Activated naive CD8-positive, alpha-beta T cell treated with anti-CD3 and anti-CD28 coated beads, Interleukin-2, amount 50 U/mL, for 16 hours (primary cell): ENCODE measurements around the gene ZNF365.
"Not testable (repeated sequence)": the region's sequence is repeated elsewhere in the genome, so short reads cannot be mapped to it uniquely, and the experiment has no call there.

Experiments
- DNase-seq: peaks from one replicate; pipeline ENCODE4 v3.0.0-alpha.2; 2020; ENCODE audit warnings: low read depth, low spot score

ZNF365 gene

GRCh38 chr10:62373995-62374861, at the start of gene ZNF365:
Gene ZNF365 (plus strand): TSS chr10:62374369. CDS start chr10:62376194, 1,825 bp downstream.
- no peak for DNase-seq

- DNase-seq: no peak
Measured at GRCh38 chr10:62326176-62326575, 48.0 kb upstream of the ZNF365 start.

DNA sequence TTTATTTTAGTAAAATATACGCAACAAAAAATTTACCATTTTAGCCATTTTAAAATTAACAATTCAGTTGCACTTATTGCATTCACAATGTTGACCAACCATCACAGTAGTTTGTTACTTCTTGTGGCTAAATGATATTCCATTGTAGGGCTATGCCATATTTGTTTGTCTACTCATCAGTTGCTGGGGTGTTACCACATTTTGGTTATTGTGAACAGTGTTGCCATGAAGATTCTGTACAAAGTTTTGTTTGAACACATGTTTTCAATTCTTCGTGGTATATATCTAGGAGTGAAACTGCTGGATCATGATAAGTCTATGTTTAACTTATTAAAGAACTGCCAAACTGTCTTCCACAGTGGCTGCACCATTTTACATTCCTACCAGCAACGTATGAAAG, 46.3 kb upstream of the ZNF365 start:
- no peak for DNase-seq

DNA sequence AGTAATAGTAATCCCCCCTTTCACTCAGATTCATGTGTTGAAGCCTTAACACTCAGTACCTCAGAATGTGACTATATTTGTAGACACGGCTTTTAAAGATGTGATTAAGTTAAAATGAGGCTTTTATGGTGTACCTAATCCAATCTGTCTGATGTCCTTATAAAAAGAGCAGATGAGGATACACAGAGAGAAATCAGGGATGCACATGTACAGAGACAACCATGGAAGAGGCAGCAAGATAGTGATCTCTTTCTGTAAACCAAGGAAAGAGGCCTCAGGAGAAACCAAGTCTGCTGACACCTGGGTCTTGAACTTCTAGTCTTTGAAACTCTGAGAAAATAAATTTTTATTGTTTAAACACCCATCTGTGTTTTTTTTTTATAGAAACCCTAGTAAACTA, 44.0 kb upstream of the ZNF365 start:
- no peak for DNase-seq

- no peak for DNase-seq
Measured at GRCh38 chr10:62332406-62332805, 41.8 kb upstream of the ZNF365 start.

DNA sequence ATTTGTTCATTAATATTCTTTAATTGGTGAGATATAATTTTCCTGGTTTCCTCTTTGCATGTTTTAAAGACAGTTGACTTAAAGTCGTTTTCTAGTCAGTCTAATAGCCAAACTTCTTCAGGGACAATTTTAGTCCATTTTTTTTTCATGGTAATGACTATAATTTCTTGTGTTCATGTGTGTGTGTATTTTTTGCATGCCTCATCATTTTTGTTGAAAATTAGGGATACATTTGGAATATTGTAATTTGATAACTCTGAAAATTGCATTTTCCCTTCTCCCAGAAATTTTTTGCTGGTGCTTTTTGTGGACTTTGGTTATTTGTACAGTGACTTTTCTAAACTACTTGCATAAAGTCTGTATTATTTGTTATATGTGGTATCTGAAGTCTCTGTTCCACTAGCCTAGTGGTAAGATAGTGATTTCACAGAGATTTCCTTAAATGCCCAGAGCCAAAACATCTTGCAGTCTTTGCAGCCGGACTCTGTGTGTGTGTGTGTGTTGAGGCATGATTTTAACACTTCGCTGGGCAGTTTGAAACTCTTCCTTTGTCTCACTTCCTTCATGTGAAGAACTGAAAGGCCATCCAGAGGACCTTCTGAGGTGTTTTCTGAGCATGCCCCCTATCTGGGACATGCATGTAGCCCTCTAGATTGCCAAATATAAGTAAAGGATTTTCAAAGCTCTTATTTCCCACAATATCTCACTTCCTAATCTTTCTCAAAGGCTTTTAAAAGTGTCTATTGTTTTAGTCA, 40.9 kb upstream of the ZNF365 start:
- no peak for DNase-seq

DNA sequence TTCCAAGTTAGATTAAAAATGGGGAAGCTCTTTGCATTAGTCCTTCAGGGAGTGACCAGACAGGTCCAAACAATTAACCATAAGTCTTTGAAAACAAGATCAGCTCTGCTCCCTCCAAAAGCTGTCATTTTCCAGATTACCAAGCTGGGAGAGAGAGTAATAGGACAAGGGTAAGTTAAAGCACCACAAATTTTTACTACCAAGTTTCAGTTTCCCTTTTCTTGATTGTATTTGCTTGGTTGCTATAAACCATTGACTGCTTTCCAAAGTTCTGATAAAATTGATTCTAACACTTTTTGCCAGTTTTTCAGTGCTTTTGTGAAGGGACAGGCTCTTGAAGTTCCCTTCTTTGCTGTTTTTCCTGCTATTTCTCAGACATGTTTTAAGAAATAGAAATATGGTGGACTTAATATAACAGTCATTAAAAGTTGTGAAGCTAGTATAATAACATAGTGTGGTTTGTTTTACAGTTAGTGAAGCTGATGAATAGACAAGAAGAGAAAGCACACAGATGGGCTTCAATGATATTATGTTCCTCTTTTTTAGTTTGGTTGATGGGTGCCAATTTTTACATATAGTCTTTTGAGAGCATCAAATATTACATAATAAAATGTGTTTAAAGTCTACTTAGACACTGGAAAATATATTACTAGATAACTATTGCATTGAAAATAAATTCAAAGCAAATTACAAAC, 40.0 kb upstream of the ZNF365 start:
- no peak for DNase-seq

- no peak for DNase-seq
Measured at GRCh38 chr10:62335326-62335725, 38.8 kb upstream of the ZNF365 start.

DNA sequence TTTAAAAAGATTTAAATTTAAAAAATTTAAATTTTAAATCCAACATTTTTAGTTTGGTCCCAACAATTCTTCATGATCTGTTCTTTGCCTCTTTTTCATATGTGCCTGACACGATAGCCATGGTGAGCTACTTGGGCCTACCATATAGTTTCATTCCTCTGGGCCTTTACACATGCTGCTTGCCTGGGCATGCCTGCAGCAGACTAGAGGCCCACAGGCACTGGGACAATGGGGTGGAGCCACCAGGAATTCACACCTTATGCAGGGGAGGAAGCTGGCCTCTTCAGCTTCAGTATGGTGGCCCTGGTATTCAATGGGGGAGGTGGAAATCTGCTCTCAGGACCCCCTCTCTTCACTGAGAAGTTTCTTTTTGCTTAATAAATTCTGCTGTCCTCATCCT, 37.8 kb upstream of the ZNF365 start:
- no peak for DNase-seq

GRCh38 chr10:62341419-62341818, 32.8 kb upstream of the ZNF365 start:
- DNase-seq: no peak

- DNase-seq: no peak
Measured at GRCh38 chr10:62343000-62343399, 31.2 kb upstream of the ZNF365 start.

DNA sequence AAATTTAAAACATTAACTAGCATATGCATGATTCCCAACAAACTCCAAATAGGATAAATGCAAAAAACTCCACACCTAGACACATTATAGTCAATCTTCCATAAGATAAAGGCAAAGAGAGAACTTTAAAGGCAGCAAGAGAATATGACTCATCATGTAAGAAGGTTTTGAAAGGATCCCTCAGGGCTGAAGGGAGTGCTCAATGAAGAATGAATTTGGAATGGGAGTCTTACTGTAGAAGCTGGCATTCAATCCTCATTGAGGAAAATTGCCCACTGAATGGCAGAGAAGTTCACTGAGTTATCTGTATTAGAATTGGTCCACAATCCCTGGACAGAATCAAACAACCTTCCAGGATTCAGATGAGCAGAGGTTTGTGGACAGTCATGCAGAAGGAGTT, 26.1 kb upstream of the ZNF365 start:
- no peak for DNase-seq

DNA sequence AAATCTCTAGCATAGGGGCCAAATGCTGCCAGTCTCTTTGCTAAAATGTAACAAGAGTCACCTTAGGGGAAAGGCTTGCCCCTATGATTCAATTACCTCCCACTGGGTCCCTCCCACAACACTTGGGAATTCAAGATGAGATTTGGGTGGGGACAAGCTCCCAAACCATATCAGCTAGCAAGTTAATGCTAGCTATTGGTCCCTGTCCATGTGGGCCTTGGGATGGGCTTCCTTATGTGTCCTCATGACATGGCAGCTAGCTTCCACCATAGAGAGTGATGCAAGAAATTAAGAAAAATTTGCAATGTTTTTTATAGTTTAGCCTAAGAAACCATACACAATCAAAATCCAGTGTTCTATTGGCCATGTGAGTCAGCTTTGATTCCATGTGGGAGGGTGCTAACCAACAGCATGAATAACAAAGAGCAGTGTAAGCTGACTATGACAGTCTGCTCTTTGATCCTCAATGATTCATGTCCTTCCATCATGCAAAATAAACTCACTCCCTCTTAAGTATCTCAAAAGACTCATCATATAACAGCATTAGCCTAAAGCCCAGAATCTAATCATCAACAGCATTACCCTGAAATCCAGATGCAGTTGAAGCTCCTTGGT, 21.7 kb upstream of the ZNF365 start:
- no peak for DNase-seq

- no peak for DNase-seq
Measured at GRCh38 chr10:62354916-62355315, 19.3 kb upstream of the ZNF365 start.

GRCh38 chr10:62356447-62356846, 17.7 kb upstream of the ZNF365 start:
- no peak for DNase-seq

DNA sequence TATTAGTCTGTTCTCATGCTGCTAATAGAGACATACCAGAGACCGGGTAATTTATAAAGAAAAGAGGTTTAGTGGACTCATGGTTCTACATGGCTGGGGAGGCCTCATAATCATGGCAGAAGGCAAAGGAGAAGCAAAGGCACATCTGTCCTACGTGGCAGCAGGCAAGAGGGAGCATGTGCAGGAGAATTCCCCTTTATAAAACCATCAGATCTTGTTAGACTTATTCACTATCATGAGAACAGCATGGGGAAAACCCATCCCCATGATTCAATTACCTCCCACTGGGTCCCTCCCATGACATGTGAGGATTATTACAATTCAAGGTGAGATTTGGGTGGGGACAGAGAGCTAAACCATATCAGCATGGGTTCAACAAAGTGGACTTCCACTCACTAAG, 16.0 kb upstream of the ZNF365 start:
- DNase-seq: not testable (repeated sequence)

DNA sequence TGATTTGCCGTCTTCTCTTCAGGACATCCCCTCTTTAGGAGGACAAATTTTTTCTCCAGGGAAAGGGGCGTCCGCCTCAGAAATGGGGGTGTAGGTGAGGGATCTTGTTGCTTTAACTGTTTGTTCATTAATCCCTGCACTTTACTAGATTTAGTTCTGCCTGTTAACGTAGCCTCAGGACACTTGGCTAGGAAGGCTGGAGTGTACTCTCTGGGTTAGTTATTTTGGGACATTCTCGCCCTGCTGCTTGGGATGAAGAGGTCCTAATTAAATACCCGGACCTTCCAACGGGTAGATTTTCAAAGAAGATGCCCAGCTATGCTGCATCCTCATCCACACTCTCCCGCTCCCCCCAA, 552 bp upstream of the ZNF365 start:
- no peak for DNase-seq

DNA sequence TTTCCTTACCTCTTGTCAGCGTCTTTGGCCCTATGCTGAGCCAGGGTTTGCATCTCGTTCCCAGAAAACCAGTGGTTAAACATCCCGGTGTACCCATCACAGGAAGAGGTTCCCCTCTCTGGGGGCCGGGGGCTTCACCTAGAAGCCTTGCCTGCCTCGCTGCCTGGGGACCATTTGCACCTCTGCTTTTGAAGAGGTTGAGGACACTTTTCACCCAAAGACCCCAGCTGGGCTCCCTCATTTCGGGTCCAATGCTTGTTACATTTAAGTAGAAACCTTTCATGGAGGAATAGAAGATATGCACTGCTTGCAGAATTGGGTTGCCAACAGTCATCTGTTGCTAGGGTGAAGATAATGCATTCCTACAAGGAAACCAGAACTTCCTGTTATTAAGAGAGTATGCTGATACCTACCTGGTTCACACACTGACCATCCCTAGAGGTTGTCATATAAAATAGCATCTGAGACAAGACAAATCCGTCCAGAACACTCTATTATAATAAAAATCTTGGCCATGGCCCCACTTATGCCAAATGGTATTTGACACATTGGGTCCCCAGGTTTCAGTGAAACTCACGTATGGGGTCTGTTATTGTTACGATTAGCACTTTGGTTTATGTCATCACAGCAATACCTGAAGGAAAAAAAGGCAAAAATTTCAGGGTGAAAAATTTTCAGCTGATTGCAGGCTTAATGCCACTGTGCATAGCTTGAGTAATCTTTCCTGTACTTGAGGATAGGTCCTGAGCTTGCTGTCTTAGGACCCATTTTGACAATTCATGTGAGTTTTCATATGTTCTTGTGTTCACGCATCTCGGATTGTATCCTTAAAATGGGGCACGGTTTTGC, 917 bp downstream of the ZNF365 start:
- DNase-seq: no peak

DNA sequence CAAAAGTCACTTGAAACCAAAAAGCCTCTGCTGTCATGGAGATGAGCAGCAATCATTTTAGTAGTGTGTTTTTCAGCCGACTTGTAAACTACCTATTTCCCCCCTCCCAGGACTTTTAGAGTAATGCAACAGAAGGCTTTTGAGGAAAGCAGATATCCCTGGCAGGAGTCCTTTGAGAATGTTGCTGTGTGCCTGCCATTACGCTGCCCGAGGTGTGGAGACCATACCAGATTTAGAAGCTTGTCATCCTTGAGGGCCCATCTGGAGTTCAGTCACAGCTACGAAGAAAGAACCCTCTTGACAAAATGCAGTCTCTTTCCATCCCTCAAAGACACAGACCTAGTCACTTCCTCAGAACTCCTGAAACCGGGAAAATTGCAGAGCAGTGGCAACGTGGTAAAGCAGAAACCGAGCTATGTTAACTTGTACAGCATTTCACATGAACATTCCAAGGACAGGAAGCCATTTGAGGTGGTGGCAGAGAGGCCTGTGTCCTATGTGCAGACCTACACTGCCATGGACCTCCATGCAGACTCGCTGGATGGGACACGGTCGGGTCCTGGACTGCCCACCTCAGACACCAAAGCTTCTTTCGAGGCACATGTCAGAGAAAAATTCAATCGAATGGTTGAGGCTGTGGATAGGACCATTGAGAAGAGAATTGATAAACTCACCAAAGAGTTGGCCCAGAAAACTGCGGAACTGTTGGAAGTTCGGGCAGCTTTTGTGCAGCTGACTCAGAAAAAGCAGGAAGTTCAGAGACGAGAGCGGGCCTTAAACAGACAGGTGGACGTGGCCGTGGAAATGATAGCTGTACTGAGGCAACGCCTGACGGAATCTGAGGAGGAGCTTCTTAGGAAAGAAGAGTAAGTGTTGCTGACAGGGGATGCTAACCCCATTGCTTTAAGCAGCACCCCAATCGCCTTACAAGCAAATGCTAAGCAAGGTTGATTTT, 2.2 kb downstream of the ZNF365 start:
- no peak for DNase-seq

DNA sequence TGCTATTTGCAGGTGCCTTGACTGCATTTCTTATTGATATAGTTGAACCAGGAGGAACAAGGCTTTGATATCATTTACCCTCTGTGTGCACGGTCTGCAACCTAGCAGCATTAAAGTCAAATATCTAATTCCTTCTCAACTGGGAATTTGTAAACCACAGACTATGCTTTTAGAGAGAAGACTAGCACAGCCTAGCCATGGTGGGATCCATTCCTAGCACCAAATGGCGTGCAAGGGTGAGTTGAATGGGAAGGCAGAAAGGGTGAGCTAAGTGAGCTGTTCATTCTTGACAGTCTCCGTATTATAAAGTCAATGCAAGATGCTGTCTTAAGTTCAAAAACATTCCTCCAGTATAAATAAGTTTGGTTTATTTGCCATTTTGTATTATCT, 2.9 kb downstream of the ZNF365 start:
- DNase-seq: no peak
